CD1c-positive myeloid dendritic cell (primary cell): ENCODE results near the gene FGF13.

Experiments used
- DNase-seq: peaks from one replicate; pipeline ENCODE4 v3.0.0-alpha.2; 2016; ENCODE audit errors: extremely low spot score

FGF13 gene

DNA sequence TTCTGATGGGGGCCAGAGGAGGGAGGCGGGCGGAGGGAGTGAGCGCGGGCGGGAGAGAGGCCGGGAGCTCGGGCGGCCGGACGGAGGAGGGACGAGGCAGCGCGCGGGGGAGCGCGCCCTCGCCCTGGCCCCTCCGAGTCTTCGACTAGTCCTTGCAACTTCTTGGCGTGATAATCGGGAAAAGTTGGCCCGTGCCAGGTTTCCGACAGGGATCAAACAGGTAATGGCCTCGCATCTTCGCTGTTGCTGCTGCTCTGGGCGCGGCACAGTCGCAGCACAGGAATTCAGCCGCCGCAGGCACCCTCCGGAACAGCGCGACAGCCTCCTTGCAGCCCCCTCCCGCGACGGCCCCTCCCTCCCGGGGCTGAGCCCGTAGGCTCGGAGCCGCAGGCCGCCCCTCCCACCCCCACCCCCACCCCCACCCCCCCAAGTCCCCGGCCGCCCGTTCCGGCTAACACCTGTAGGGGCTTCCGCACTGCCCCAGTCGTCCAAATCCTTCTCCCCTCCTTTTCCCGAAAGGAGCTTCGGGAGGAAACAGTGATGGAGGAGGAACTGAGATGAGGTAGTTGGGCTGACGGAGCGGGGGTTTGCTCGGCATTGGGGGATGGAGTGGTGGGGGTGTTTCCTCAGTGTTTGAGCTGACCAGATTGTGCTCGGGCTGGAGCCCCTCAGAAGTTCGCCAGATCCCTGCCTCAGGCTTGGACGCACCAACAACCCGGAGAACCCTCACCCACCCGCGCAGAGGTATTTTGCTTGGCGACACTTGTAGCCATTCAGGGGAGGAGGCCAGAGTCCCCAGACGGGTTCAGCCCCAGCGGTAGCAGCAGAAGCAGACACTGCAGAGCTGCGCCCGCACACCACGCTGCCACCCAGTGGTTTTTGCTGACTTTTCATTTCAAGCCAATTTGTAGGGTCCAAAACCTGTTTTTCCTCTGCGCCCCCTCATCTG is at the start of gene FGF13:
Gene FGF13 (minus strand): TSS at position 319 of the 949 bp plus-strand sequence. CDS start 714 bp downstream, outside the sequence.
- no peak for DNase-seq

GRCh38 chrX:138759217-138759943 is 47.9 kb upstream of the FGF13 start:
- no peak for DNase-seq

GRCh38 chrX:138756234-138756633 is 44.7 kb upstream of the FGF13 start:
- DNase-seq = no peak

DNA sequence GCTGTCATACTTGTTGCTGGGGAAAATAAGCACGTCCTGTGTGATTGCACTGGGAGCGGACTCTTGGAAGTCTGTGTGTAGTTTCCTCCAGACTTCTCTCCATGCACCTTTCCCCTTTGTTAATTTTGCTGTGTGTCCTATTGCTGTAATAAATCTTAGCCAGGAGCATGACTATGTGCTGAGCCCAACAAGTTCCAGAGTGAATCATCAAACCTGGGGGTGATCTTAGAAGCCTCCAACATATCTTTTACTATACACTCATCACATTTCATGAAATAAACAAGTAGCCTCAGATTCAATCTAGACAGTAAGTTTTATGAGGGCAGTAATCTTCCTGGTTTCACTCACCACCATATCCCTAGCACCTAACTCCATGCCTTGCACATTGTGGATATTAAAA is 43.3 kb upstream of the FGF13 start:
- DNase-seq = no peak

DNA sequence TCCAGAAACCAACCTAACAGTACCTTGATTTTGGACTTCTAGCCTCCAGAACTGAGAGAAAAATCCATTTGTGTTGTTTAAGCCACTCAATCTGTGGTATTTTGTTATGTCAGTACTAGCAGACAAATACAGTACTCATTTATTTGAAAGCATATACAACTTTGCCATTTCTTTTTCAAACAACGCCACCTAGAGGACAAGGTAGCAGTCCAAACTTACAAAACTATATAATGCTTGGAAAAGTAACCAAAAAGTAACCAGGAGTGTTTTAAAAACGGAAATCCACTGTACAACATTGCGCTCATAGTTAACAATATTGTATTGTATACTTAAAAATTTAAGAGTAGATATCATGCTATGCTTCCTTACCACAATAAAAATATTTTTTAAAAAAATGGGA is 37.0 kb upstream of the FGF13 start:
- peak; percentile 1 for DNase-seq

- peak; percentile 43 for DNase-seq
Observed at GRCh38 chrX:138745196-138745595, 33.7 kb upstream of the FGF13 start.

GRCh38 chrX:138742217-138742616 is 30.7 kb upstream of the FGF13 start:
- no peak for DNase-seq

DNA sequence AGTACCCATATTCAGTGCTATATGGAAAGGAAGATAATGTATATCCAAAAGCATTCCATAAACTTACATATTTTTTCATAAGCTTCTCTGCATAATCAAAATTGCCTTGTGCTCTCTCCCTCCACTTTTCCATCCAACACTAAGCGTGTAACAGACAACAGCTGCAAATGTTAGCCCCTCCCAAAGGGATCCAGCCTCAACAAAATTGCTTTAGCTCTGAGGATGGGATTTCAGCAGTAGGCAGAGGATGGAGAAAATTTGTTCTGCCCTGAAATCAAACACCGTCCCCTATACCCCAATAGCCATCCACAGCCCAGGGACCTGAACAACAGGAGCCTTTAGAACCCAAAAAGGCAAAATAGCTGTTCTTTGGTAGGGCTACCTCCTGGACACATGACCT is 28.8 kb upstream of the FGF13 start:
- DNase-seq = no peak

GRCh38 chrX:138723301-138723700 is 11.8 kb upstream of the FGF13 start:
- DNase-seq = no peak

DNA sequence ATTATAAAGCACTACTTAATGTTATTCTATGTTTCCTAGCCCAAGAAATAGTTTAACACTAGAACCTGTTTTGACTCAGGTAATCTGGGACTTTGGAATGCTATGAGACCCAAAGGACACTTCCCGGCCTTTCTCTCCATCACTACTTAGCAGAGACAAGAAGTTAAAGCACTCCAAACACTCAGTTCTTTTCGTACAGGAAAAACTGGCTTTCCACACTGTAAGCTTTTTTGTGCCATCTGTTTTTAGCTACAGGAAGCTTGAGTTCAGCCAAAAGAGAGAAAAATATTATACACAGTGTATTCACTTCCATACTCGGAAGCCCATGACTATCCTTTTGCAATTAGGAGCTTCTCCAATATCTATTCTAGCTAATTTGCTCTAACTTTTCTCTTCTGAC is 7.9 kb upstream of the FGF13 start:
- DNase-seq = no peak

DNA sequence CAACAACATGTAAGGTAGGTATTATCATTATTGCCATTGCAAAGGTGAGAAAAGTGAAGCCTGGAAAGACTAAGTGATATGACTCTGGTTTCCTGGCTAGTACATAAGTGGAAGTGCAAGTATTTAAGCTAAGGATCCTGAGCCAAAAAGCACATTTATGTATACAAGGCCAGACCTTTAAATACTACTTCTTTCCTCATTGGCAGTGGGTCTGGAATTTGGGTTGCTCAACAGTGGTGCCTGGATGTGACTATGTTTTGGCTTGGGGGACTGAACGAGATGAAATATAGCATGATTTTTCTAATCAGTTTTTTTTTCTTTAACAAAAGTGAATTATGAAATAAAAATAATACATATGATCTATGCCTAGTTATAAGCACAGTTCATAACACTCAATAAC is 7.4 kb upstream of the FGF13 start:
- DNase-seq = no peak

DNA sequence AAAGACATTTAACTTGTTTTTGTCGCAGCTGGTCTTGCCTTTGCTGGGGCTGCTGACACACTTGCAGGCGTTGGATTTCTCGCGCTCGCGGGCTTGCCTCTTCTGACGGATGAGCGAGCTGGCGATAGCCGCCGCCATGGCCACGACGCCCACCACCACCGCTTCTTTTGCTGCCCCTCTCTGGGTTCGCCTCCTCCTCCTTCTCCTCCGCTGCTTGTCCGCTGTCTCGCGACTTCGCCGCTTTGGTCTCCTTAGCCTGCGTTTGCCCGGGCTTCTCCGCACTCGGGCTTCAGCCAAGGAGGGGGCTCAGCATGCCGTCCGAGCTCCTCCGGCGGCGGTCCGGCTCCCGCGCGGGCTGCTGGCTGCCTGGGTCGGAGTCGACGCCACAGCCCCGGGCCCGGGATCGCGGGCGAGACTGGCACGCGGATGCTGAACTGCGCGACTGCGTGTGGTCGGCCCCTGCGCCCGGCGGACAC is 613 bp downstream of the FGF13 start:
- no peak for DNase-seq

DNA sequence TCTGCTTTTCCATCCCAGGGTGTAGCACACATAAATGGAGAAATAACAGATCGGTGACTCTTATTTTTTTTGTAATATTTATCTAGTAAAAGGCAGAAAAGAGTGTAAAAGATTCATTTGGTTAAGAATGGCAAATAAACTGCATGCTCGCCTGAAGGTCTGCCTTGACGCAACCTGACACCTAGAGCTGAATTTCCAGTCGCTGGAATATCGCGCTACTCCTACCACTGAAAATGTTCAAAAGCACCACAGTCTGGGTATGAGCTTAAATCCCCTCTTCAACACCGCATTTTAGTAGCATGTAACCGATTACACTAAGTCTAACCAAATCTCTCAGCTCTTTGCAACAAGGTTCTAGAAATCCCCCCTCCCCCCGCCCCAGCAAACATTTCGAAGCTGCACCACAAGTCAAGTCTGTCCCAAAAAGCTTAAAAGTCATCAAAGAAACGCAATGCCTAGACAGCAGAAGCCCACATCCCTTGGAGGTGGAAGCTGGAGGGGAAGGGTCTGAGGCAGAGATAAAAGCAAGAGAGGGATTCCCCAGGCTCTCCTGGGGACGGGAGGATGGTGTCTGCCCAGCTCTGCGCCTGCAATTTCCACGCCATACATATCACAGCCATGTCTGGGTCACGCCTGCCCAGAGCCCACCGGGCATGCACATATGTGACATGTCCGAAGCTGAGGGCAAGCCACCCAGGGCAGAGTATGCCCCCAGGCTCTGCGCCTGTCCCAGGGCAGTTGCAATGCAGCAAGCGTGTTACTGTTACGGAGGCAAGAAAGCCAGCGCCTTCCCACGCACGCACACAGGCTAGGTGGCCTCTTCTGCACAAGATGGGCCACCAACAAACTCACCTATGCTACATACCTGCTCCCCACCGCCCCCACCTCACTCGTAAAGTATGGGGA is 1.4 kb downstream of the FGF13 start:
- no peak for DNase-seq

GRCh38 chrX:138708268-138708667 is 3.2 kb downstream of the FGF13 start:
- DNase-seq = no peak

- no peak for DNase-seq
Observed at GRCh38 chrX:138704596-138704995, 6.9 kb downstream of the FGF13 start.

- DNase-seq = no peak
Observed at GRCh38 chrX:138704101-138704500, 7.4 kb downstream of the FGF13 start.

- DNase-seq = no peak
Observed at GRCh38 chrX:138692591-138692990, 18.9 kb downstream of the FGF13 start.

GRCh38 chrX:138691186-138691585 is 20.3 kb downstream of the FGF13 start:
- DNase-seq = no peak

- no peak for DNase-seq
Observed at GRCh38 chrX:138690591-138690990, 20.9 kb downstream of the FGF13 start.

- DNase-seq = no peak
Observed at GRCh38 chrX:138683600-138683999, 27.9 kb downstream of the FGF13 start.

DNA sequence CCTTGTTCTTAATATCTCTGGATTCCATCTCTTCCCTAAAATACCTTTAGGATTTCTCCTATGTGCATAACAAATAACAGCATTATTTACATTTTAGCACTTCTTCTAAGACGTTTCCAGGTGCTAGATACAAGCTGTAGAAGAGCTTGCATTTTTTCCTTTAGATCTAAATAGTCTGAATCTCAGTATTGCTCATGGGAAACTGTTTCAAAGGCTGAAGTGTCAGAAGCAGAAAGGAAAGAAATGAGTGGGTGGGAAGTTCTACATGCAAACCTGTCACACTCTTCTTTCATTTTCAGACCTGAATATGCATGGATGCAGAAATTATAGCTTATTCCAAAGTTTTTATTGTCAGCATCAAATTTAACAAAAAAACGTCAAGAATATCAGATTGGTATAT is 41.8 kb downstream of the FGF13 start:
- no peak for DNase-seq

DNA sequence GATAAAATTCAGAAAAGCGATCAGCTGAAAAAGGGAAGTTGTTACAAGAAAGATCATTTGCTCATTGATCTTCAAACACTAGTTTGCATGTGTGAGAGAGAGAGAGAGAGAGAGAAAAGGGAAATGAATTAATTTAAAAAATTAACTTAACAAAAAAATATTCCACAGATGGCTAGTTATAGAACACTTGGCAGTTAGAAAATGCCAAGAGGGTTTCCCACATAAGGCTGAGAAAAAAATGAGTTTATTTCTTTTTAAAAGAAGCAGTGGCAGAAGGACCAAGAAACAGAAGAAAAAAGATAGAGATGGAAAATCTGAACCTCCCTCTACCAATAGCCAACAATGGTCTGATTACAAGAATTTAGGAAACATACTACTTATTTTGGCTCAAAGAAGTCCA is 47.1 kb downstream of the FGF13 start:
- DNase-seq = no peak
